Measurements from ENCODE around the gene ZNF765.
"Not testable (repeated sequence)": the region's sequence is repeated elsewhere in the genome, so short reads cannot be mapped to it uniquely, and the experiment has no call there.

The ZNF765 gene

DNA sequence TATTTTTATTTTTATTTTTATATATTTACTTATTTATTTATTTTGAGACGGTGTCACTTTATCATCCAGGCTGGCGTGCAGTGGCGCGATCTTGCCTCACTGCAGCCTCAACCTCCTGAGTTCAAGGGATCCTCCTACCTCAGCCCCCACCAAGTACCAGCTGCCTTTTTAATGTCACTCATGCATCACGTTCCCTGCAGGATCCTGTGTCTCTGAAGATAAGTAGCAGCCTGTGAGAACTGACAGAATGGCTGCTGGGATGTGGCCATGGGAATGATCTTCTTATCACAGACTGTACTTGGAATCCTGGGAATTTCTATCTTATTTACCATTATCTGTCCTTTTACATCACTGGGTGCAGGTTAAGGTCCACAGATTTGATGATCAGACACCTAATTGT, 27.6 kb downstream of the ZNF765 start:
- DNase-seq (ENCODE audit: low read depth) = no peak

DNA sequence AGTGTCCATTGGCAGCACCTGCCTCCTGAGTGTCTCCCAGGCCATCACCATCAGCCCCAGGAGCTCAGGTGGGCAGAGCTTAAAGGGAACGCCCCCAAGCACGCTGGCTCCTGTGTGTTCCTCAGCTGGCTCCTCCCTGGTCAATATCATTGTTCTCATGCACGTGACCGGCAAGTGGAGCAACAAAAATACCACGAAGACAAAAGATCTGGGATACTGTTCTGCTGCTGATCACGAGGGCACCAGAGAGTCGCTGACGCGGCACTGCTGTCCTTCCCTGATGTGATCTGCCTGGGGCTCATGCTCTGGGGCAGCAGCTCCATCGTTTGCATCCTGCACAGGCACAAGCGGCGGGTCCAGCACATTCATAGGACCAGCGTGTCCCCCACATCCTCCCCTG, 28.1 kb downstream of the ZNF765 start:
- not testable (repeated sequence) for DNase-seq (ENCODE audit: low read depth)

DNA sequence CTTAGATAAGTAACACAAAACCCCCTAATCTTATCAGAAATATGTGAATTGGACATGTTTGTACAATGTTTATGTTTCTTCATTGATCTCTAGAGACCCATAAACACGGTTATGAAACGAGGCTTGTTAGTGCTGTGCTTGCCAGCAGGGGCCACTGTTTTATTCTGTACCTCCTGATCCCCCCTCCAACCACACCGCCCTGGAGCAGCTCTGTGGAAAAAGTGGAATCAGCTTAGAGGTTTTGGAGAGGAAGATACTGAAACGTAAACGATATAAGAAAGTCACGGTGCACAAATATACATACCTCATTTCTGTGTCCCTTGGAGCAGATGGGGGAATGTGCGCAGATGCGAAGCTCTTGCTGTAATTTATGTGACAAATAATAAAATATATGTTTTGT, 28.7 kb downstream of the ZNF765 start:
- DNase-seq (ENCODE audit: low read depth) = not testable (repeated sequence)

DNA sequence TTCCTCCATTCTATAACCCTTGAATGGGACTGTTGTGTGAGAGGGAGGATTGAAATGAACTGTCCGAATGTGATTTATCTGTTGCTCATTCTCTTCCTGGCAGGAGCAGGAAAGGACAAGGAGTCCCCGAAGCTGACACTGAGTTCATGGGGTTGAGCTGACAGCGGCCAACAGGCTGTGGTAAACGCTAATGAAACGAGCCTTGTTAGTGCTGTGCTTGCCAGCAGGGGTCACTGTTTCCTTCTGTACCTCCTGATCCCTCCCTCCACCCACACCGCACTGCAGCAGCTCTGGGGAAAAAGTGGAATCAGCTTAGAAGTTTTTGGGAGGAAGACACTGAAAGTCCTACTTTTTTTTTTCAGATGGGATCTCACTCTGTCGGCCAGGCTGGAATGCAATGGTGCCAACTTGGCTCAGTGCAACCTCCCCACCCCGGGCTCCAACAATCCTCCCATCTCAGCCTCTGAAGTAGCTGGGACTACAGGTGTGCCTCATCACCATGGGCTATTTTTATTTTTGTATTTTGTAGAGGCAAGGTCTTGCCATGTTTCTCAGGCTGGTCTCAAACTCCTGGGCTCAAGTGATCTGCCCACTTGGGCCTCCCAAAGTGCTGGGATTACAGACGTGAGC, 30.1 kb downstream of the ZNF765 start:
- DNase-seq (ENCODE audit: low read depth) = peak; percentile 54

DNA sequence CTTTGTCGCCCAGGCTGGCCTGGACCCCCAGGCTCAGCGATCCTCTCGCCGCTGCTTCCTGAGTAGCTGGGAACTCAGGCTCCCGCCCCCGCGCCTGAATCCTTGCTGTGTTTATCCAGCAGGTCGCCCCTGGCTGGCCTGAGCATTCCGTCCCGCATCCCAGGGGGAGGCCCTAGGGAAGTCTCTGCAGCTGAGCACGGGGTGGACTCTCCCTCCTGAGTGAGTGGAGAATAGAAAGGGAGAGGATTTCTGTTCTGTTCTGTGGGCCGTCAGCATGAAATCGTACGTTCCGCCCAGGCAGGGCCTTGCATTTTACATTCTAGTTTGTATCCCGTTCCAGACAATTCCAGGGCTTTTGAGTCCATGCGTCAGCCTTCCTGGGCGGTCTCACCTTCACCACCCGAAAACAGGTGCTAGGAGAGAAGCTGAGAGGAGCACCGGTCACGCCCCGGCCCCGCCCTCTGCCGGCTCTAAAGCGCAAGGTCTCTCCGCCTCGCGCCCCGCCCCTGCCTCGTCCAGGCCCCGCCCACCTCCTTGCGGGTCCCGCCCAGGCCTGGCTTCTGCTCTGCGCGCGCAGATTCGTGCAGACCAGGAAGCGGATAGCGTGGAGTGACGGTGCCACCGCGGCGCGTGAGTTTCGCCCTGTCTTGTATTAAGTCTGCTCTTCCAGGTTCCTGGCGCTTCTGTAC, 36.6 kb downstream of the ZNF765 start, which contains the start of gene ZNF761:
Gene ZNF761, plus strand, starts transcription at position 586 of the 689 bp plus-strand sequence. CDS start 15,285 bp downstream, outside the sequence.
- peak; percentile 96 for DNase-seq (ENCODE audit: low read depth)

DNA sequence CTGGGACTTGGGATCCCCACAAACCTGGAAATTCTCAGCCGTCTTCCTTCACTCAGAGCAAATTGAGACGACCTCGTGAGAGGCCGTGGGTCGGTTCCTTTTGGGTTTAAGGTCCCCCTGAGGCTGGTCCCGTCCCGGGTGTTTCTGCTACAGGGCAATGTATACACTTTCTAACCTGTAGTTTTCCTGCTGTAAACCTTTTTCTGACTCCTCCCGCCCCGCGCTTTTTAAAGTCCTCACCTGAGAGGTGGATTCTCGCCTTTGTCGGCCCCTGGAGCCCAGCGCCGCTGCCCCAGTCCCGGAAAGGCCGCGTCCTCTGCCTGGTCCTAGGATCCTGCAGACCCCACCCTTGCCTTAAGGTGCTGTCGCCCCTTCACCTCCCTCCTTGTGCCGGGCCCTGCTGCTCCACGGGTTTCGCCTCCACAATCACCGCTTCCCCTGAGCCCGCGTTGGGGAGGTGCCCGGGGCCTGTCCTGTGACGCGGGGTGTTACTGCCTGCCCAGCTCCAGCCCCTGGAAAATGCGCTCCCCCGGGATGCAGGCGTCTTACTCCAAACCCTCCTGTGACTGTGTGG, 37.2 kb downstream of the ZNF765 start:
- peak; percentile 3 for DNase-seq (ENCODE audit: low read depth)

DNA sequence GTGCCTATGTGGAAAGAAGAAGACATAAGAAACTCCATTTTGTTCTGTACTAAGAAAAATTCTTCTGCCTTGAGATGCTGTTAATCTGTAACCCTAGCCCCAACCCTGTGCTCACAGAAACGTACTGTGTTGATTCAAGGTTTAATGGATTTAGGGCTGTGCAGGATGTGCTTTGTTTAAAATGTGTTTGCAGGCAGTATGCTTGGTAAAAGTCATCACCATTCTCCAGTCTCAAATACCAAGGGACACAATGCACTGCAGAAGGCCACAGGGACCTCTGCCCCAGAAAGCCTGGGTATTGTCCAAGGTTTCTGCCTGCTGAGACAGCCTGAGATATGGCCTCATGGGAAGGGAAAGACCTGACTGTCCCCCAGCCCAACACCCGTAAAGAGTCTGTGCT, 48.9 kb downstream of the ZNF765 start:
- DNase-seq (ENCODE audit: low read depth) = not testable (repeated sequence)

DNA sequence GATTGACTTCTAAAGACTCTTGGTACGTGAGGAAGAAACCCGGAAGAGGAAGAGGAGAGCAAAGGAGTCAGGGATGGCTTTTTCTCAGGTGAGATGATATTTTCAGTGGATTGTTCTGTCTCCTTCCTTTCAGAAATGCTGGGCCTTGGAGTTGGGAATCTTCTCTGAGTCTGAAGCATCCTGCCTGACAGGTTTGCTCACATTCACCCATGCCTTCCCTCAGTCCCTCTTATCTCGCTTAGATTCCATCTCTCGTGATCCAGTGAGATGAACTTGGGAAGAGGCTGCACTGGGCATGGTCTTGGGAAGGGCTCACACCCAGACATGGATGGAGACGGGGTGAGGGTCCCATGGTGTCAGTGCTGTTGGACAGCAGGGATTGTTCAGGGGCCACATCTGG, 52.2 kb downstream of the ZNF765 start:
- not testable (repeated sequence) for DNase-seq (ENCODE audit: low read depth)

DNA sequence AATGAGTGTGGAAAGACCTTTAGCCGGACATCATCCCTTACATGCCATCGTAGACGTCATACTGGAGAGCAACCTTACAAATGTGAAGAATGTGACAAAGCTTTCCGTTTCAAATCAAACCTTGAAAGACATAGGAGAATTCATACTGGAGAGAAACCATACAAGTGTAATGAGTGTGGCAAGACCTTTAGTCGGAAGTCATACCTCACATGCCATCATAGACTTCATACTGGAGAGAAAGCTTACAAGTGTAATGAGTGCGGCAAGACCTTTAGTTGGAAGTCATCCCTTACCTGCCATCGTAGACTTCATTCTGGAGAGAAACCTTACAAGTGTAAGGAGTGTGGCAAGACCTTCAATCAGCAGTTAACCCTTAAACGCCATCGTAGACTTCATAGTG, 60.9 kb downstream of the ZNF765 start:
- no peak for DNase-seq (ENCODE audit: low read depth)

DNA sequence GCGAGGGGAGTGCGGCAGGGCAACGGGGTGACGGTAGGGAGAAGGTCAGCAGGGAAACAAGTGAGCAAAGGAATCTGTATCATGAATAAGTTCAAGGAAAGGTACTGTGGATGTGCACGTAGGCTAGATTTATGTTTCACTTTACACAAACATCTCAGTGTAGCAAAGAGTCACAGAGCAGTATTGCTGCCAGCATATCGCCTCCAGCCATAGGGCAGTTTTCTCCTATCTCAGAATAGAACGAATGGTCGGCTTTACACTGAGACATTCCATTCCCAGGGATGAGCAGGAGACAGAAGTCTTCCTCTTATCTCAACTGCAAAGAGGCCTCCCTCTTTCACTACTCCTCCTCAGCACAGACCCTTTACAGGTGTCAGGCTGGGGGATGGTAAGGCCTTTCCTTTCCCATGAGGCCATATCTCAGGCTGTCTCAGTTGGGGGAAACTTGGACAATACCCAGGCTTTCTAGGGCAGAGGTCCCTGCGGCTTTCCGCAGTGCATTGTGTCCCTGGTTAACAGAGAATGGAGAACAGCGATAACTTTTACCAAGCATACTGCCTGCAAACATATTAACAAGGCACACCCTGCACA, 65.3 kb downstream of the ZNF765 start:
- not testable (repeated sequence) for DNase-seq (ENCODE audit: low read depth)

DNA sequence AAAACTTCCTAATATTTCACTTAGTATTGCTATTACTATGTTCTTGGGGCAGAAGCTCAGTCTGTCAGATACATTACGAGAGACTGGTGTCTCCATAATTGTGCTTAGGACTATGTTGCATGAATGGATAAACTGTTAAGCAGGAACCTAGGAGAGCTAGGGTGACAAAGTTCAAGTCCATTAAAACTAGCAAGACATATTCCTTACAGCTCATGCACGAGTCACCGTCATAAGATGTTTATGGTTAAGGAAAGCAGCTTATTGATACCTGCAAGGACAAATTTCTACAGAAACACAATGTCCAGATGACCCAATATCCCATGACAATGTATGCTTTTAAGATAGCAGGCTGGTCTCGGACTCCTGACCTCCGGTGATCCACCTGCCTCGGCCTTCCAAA, 66.9 kb downstream of the ZNF765 start:
- no peak for DNase-seq (ENCODE audit: low read depth)

DNA sequence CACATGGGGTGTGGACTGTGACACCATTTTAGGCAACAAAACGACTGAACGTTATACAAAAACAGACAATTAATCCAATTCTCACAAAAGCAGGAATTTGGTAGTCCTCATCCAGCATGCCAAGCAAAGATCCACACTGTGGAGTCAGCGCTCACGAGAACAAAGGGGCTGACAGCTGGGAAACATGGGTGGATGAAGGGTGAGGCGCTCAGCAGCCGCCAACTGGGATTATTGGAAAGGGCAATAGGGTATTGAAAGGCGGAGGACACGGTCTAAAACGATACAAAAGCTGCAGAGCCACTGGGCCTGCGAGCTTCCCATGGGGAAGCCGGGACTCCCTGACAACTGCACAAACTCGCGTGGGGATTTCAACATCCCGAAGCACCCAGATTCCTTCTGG, 67.9 kb downstream of the ZNF765 start:
- DNase-seq (ENCODE audit: low read depth) = no peak

DNA sequence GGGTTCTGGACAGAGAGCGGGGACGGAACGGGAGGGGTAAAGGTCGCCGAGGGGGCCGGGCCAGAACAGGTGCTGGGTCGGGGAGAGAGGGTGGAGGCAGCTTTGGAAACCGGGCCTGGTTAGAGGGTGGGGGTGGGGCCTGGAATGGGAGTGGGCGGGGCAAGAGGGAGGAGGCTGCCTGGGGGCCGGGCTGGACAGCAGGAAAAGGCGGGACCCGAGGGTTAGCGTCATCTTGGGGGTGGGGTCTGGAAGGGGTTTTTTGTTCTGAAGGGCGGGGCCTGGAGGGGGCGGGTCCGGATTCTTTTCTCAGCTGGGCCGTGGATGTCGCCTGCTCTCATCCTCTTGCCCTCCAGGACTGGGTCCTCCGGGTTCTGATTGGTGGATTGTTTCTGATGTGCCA, 68.3 kb downstream of the ZNF765 start:
- DNase-seq (ENCODE audit: low read depth) = no peak

DNA sequence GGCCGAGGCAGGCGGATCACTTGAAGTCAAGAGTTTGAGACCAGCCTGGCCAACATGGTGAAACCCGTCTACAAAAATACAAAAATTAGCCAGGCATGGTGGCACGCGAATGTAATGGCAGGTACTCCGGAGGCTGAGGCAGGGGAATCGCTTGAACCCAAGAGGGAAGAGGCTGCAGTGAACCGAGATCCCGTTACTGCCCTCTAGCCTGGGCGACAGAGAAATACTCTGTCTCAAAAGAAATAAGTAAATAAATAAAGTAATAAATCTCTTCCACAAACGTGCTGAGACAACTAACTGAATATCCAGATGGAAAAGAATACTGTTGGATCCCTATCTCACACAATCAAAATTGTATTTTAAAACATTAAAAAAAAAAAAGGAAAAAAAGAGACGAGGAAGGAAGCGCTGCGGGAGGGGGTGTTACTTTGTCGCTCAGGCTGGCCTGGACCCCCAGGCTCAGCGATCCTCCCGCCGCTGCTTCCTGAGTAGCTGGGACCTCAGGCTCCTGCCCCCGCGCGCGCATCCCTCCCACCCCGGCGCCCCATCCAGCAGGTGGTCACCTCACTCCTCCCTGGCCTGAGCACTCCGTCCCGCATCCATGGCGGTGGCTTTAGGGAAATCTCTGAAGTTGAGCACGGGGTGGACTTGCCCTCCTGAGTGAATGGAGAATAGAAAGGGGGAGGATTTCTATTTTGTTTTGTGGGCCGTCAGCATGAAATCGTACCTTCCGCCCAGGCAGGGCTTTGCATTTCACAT, 72.0 kb downstream of the ZNF765 start:
- DNase-seq (ENCODE audit: low read depth) = peak; percentile 2

DNA sequence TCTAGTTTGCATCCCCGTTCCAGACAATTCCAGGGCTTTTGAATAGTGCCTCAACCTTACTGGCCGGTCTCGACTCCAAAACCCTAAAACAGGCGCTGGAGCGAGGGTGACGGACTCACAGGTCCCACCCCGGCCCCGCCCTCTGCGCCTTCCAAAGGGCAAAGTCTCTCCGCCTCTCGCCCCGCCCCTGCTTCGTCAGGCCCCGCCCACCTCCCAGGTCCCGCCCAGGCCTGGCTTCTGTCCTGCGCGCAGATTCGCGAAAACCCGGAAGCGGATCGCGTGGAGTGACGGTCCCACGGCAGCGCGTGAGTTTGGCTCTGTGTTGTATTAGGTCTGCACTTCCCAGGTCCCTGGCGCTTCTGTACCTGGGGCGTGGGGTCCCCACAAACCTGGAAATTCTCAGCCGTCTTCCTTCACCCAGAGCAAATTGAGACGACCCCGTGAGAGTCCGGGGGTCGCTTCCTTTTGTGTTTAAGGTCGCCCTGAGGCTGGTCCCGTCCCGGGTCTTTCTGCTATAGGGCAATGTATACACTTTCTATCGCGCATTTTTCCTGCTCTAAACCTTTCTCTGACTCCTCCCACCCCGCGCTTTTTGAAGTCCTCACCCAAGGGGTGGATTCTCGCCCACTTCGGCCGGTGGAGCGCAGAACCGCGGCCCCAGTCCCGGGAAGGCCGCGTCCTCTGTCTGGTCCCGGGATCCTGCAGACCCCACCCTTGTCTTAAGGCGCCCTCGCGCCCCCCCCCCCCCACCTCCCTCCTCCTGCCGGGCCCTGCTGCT, 72.7 kb downstream of the ZNF765 start, which contains the start of gene ZNF813:
Gene ZNF813, plus strand, starts transcription at position 249 of the 778 bp plus-strand sequence. CDS start 16,090 bp downstream, outside the sequence.
- DNase-seq (ENCODE audit: low read depth) = peak; percentile 92

DNA sequence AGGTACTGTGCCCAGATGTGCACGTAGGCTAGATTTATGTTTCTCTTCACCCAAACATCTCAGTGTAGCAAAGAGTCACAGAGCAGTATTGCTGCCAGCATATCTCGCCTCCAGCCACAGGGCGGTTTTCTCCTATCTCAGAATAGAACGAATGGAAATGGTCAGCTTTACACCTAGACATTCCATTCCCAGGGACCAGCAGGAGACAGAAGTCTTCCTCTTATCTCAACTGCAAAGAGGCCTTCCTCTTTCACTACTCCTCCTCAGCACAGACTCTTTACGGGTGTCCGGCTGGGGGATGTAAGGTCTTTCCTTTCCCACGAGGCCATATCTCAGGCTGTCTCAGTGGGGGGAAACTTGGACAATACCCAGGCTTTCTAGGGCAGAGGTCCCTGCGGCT, 73.7 kb downstream of the ZNF765 start:
- DNase-seq (ENCODE audit: low read depth) = not testable (repeated sequence)

DNA sequence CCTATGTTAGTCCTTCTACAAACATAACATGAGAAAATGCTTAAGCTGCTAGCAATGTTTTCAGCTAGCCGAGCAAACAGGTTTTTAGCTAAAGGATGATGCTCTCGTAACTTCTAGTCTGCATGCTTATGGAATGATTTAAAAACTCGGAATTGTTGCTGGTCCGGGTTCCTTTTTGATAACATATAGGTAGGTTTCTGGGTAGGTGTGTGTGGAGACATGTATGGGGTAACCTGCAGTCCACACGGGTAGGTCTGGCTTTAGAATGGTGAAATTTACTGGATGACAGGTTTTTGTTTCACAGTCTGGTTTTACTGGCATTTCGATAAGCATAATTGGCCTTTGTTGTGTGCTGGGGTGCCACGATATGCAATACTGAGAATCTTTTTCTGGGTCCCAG, 77.0 kb downstream of the ZNF765 start:
- no peak for DNase-seq (ENCODE audit: low read depth)

DNA sequence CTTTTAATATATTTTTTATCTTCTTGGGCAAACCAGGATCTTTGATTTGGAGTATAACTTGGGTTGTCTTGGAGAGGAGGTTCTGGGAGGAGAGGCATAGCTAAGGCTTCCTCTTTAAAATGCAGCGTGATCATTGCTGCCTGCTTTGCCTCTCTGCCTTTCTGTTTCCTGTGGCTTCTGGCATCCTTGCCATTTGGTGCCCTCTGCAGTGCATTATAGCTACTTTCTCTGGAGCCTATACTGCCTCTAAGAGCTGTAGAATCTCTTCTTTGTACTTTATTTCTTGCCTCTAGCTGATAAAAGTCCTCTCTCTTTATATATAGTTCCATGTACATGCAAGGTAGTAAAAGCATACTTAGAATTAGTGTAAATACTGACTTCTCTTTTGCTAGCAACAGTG, 79.9 kb downstream of the ZNF765 start:
- DNase-seq (ENCODE audit: low read depth) = not testable (repeated sequence)

DNA sequence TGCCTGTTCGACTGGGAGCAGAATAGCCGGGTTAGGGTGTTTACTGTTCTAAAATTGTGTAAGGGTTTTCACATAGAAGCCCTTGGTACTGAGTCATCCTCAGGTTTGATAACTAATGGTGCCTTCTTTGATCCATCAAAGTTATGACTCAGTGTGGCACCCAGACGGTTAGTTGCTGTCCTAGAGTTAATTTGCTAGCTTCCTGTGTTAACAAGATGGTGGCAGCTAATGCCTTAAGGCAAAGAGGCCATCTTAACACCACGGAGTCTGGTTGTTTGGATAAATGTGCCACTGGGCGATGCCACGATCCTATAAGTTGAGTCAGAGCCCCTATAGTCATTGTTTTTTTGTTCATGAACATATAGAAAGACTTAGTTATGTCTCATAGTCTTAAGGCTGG, 80.5 kb downstream of the ZNF765 start:
- DNase-seq (ENCODE audit: low read depth) = not testable (repeated sequence)

Measured in activated T-helper 9 cell treated with anti-CD3 and anti-CD28 coated beads, Interleukin-2, amount 50 U/mL, for 16 hours (primary cell).